SW 1271 (cell line): ENCODE results near the gene OSBPL5.
A peak's percentile ranks its signal among the peaks of the same experiment; 100 is the strongest.

Experiments
- DNase-seq, 2 experiments: peaks; one replicate each; lab custom pipeline; 2025; lab: John Stamatoyannopoulos, UW

Gene OSBPL5

GRCh38 chr11:3051196-3052108 is 113.7 kb downstream of the OSBPL5 start:
- no peak for DNase-seq

- DNase-seq, result no peak
These were observed 114.5 kb downstream of the OSBPL5 start for GRCh38 chr11:3050386-3051195.

- peak; percentile 88 to 89 for DNase-seq
These were observed 115.5 kb downstream of the OSBPL5 start for GRCh38 chr11:3049430-3050243.

GRCh38 chr11:3047637-3048036 is 117.5 kb downstream of the OSBPL5 start:
- no peak for DNase-seq

- DNase-seq, result no peak
These were observed 118.5 kb downstream of the OSBPL5 start for GRCh38 chr11:3046641-3047040.

GRCh38 chr11:3046190-3046589 is 118.9 kb downstream of the OSBPL5 start:
- no peak for DNase-seq

- no peak for DNase-seq
These were observed 120.2 kb downstream of the OSBPL5 start for GRCh38 chr11:3044915-3045314.

GRCh38 chr11:3044004-3044403 is 121.1 kb downstream of the OSBPL5 start:
- DNase-seq, result no peak

- no peak for DNase-seq
These were observed 121.7 kb downstream of the OSBPL5 start for GRCh38 chr11:3043315-3043871.

- no peak for DNase-seq
These were observed 122.4 kb downstream of the OSBPL5 start for GRCh38 chr11:3042496-3043314.

GRCh38 chr11:3041699-3042441 is 123.2 kb downstream of the OSBPL5 start:
- no peak for DNase-seq

GRCh38 chr11:3040881-3041280 is 124.2 kb downstream of the OSBPL5 start:
- DNase-seq, result no peak

- DNase-seq, result no peak
These were observed 127.2 kb downstream of the OSBPL5 start for GRCh38 chr11:3037945-3038271.
